ENCODE measurements around the gene CATSPERE. TPM values are rescaled to one million over a fixed set of nuclear protein-coding genes. Genes with fewer than 3 reads are reported as not detected.
"Not testable (repeated sequence)": the region's sequence is repeated elsewhere in the genome, so short reads cannot be mapped to it uniquely, and the experiment has no call there.

The CATSPERE gene
- total and polyA plus RNA-seq, 10 of the 15 experiments (the other 5 are each of a cell fraction or from before 2014, with no cell fraction given): 0.04 to 0.24 (median 0.17) TPM; not detected in 3

GRCh38 chr1:244680667-244681066 lies 219.6 kb downstream of the CATSPERE start (continued):
- TF ChIP-seq GABPA (IDR thresholded peaks at IDR 0.05; ENCODE audit: low read depth): no peak
- no peak for TF ChIP-seq ZNF207 (IDR thresholded peaks at IDR 0.05; ENCODE audit: borderline replicate concordance)

DNA sequence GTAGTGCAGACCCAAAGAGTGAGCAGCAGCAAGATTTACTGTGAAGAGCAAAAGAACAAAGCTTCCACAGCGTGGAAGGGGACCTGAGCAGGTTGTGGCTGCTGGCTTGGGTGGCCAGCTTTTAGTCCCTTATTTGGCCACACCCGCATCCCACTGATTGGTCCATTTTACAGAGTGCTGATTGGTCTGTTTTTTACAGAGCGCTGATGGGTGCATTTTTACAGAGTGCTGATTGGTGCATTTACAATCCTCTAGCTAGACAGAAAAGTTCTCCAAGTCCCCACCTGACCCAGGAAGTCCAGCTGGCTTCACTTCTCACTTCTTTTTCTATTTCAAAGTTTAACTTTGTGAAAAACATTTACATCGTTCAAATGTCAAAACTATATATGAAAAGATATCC lies 221.0 kb downstream of the CATSPERE start:
- SMC1A ChIA-PET (ENCODE audit: uncharacterized antibody, unreplicated experiment); H3K79me2 ChIP-seq (ENCODE audit: control insufficient read depth, insufficient read depth, low read length); H3K36me3 ChIP-seq (ENCODE audit: control insufficient read depth in 2 of 2, insufficient read depth in 2 of 2, low read length in 1 of 2); intact Hi-C loops (cut with micrococcal nuclease; ENCODE audit: unreplicated experiment); H3K9me3 ChIP-seq (replicated peaks; ENCODE audit: control insufficient read depth, insufficient read depth, low read length); RAD21 ChIA-PET (ENCODE audit: unreplicated experiment); H3K27ac ChIP-seq (ENCODE audit: control insufficient read depth, insufficient read depth); H3K4me1 ChIP-seq (ENCODE audit: control insufficient read depth, insufficient read depth, low read length); H3K4me3 ChIP-seq; H3K4me2 ChIP-seq (ENCODE audit: control insufficient read depth, insufficient read depth); H2AFZ ChIP-seq (ENCODE audit: control insufficient read depth, low read depth, low read length); in situ Hi-C loops (cut with MboI); DNase-seq (ENCODE audit: low read depth, low spot score); BruUV-seq (replicated peaks); H4K20me1 ChIP-seq (ENCODE audit: control insufficient read depth, insufficient read depth); FAIRE-seq; H3K27me3 ChIP-seq (replicated peaks in 1 of 2; ENCODE audit: control insufficient read depth in 2 of 2, insufficient read depth in 2 of 2, low read length in 1 of 2); ATAC-seq; H3K9ac ChIP-seq (ENCODE audit: control insufficient read depth, insufficient read depth, low read length); POLR2A ChIA-PET: not testable (repeated sequence)
- CTCF ChIA-PET: interaction anchor here (1.2 kb wide), 1 partner anchor 61 kb away, joined by 3 read pairs; no protein-coding TSS in a partner anchor
- WGBS (ENCODE audit: insufficient coverage, insufficient replicate concordance, low lambda C conversion rate, missing lambda C conversion rate): 97% methylated on average over 4 of the region's 4 CpGs

Small RNA genes within 50 kb of the gene (small RNA-seq; reads per million reads assigned to genes)
- not detected for gene CYCSP5

Other genes with a start within 250 kb of the CATSPERE start
- 36.4 and 45.2 TPM in 2 replicates for gene ADSS2, start 9.4 kb upstream of the CATSPERE start, total RNA-seq (2014; rRNA removed)
- 42.0 and 45.3 TPM in 2 replicates for gene ADSS2, start 9.4 kb upstream of the CATSPERE start, total RNA-seq (2014; rRNA removed; fragmentation: Illumina TruSeq; extraction: Trizol)
- 38.3 and 41.5 TPM in 2 replicates for gene ADSS2, start 9.4 kb upstream of the CATSPERE start, total RNA-seq (2021)
- 39.8 and 68.1 TPM in 2 replicates for gene ADSS2, start 9.4 kb upstream of the CATSPERE start, polyA plus RNA-seq (2011; rRNA removed)
- gene ADSS2, start 9.4 kb upstream of the CATSPERE start, polyA plus RNA-seq (2014; fragmentation: Illumina TruSeq; extraction: Trizol): 49.3 and 62.7 TPM in 2 replicates
- gene ADSS2, start 9.4 kb upstream of the CATSPERE start, polyA plus RNA-seq (2014; fragmentation: Nextera tagmentation; extraction: Ambion mirVana): 10 to 100 TPM in 1 of 2 experiments, 1 to 10 TPM in 1; 8.1 to 15.6 TPM
- 38.6 and 47.8 TPM in 2 replicates for gene ADSS2, start 9.4 kb upstream of the CATSPERE start, polyA plus RNA-seq (2014; rRNA removed)
- 10 to 100 TPM; 38.0 to 43.5 TPM for gene ADSS2, start 9.4 kb upstream of the CATSPERE start, polyA plus RNA-seq (2016; fragmentation: Nextera tagmentation; extraction: Ambion mirVana)
- gene DESI2, start 191.9 kb downstream of the CATSPERE start, total RNA-seq (2014; rRNA removed): 19.8 and 21.5 TPM in 2 replicates
- 17.1 and 18.9 TPM in 2 replicates for gene DESI2, start 191.9 kb downstream of the CATSPERE start, total RNA-seq (2014; rRNA removed; fragmentation: Illumina TruSeq; extraction: Trizol)
- 15.0 and 15.8 TPM in 2 replicates for gene DESI2, start 191.9 kb downstream of the CATSPERE start, total RNA-seq (2021)
- gene DESI2, start 191.9 kb downstream of the CATSPERE start, polyA plus RNA-seq (2011; rRNA removed): 21.1 and 30.5 TPM in 2 replicates
- 13.7 and 17.5 TPM in 2 replicates for gene DESI2, start 191.9 kb downstream of the CATSPERE start, polyA plus RNA-seq (2014; fragmentation: Illumina TruSeq; extraction: Trizol)
- gene DESI2, start 191.9 kb downstream of the CATSPERE start, polyA plus RNA-seq (2014; fragmentation: Nextera tagmentation; extraction: Ambion mirVana): 1 to 10 TPM; 6.2 to 7.0 TPM
- gene DESI2, start 191.9 kb downstream of the CATSPERE start, polyA plus RNA-seq (2014; rRNA removed): 9.2 and 10.1 TPM in 2 replicates
- 10 to 100 TPM; 19.3 to 21.5 TPM for gene DESI2, start 191.9 kb downstream of the CATSPERE start, polyA plus RNA-seq (2016; fragmentation: Nextera tagmentation; extraction: Ambion mirVana)

All from GM12878 (cell line).